GDM1 (cell line): Measurements from ENCODE around the gene COL10A1.

Experiments
- DNase-seq: peaks from one replicate; lab custom pipeline; 2025; lab: John Stamatoyannopoulos, UW

COL10A1 gene

DNA sequence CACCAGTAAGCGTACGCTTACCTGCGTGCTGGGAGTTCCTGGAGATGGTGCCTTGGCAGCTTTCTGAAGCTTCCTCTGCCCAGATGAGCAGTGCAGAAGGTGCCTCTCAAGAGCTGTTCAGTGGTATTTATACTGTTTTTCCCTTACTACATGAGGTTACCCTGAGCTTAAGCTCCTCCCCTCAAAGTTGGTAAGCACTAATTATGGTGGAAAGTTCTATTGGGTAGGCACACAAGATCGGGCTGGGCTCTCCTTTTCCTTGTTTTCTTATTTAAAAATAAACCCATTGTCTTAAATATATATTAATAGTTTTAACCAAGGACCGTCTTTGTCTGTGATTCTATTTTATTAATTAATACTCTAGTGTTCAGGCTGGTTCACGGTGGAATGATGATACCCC is at the start of gene COL10A1:
Gene COL10A1, minus strand, starts transcription at position 101 of the 400 bp plus-strand sequence. CDS start 640 bp downstream, outside the sequence.
- DNase-seq = no peak

DNA sequence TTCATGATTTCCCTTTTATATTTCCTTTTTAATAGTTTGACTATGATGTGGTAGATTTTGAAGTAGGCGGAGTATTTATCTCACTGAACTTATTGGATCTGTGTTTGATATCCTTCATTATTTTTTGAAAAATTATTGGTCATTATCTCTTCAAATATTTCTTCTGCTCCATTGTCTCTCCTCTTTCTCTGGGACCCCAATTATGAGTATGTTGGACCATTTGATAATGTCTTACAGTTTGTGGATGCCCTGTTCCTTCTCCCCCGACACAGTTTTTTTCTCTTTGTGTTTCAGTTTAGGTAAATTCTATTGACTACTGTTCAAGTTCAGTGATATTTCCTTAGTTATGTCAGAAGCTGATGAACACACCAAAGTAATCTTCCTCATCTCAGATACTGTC is 49.4 kb upstream of the COL10A1 start:
- DNase-seq = no peak

DNA sequence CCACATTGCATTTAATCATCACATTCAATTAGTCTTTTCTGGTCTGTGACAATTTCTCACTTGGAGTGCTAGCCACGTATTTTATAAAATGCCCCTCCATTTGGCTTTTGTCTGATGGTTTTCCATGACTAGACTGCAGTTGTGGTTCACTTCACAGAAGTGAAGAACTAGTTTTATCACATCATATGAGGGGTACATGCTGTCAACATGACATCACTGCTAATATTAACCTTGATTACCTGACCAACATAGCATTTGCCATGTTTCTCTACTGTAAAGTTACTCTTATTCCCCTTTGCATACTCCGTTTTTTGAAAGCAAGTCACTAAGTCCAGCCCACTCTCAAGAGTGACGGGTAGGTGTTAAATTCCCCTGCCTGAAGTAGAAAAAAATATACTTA is 48.0 kb upstream of the COL10A1 start:
- DNase-seq = no peak

DNA sequence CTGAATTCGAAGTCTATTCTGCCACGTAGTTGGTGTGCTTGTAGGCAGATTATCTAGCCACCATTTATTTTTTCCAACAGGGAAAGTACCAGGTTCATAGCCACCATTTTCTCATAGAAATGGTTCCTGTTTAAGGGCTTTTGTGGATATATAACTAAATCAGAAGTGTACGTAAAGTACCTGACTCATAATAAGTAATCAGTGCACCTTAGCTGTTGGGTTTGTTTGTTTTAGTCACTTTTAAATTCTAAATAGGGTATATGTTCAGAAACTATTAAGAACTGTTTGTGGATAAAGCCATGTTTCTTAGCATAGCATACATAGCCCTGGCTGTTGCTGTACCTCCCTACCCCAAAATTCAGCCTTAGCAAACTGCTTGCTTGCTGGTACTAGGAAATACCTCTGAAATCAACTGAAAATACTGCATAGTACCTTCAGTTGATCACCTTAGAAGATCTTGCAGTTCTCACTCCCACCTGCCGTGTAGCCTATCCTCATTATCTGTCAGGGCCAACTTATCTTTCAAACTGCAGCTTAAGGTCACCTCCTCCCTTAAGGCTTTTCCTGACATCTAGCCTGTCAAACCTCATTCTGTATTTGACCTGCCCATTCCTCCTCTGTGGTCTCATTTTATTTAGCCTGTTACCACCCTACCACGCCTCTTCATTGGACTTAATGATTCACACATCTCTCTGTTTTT is 44.6 kb upstream of the COL10A1 start:
- DNase-seq = no peak

DNA sequence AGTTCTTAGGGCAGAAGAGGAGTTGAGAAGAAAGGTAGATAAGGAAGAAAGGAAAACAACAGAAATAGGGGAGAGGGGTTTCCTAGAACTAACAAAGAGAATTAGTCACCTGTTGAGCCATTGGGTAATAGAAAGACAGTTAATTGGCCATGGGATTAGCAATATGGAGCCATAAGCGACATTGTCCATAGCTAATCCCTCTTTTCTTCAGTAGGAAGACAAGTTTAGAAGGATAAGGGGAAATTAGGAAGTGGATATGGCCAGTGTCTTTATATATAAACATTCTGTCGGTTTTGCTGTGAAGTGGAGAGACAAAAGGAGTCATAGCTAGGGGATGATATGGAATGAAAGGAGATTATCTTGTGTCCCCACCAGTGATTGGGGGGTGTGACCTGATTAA is 43.9 kb upstream of the COL10A1 start:
- DNase-seq = no peak

DNA sequence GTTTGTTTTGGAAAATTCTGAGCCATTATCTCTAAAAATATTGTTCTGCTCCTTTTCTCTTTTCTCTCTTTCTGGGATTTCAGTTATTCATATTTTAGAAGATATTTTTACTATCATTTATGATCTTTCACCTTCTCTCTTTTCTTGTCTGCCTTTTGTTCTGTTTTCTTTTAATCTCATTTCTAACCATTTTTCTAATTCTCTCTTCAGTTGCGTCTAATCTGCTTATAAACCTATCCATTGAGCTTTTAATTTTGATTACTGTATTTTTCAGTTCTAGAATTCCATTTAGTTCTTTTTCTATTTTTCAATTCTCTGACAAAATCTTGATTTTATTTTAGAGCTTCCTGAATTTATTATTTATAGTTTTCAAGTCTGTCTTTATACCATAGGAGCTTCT is 42.2 kb upstream of the COL10A1 start:
- no peak for DNase-seq

DNA sequence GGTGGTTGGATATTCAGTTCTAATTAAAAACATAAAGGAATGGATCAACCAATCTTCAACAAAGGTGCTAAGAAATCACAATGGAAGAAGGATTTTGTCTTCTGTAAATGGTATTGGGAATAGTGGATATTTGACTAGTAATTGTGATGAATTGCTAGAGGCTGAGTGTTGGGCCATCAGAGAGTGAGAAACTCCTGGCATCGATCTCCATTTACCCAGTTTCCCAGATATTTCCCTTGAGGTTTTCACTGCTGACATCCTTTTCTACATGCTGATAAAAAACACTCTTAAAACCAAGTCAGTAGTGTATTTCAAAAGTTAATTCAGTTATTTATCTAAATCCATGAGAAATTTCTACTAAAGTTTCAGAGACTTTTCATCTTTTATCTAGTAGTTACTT is 40.4 kb upstream of the COL10A1 start:
- DNase-seq = no peak

DNA sequence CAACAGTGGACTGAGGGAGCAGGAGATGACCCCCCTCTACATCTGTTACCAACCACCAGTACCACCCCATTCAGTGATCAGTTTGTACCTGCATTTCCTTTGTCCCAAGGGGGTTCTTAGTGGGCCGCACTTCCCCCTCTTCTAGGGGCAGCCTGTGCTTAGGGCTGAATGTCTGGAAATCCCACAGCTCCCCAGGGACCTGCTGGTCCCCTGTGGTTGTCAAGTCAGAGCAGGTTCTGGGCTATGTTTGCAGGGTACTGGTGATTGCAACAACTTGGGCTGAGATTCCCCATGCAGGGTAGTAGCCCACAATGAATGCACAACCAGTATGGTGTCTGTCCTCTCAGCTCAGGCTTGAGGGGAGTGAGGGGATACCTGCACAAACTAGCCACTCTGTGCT is 39.7 kb upstream of the COL10A1 start:
- no peak for DNase-seq

DNA sequence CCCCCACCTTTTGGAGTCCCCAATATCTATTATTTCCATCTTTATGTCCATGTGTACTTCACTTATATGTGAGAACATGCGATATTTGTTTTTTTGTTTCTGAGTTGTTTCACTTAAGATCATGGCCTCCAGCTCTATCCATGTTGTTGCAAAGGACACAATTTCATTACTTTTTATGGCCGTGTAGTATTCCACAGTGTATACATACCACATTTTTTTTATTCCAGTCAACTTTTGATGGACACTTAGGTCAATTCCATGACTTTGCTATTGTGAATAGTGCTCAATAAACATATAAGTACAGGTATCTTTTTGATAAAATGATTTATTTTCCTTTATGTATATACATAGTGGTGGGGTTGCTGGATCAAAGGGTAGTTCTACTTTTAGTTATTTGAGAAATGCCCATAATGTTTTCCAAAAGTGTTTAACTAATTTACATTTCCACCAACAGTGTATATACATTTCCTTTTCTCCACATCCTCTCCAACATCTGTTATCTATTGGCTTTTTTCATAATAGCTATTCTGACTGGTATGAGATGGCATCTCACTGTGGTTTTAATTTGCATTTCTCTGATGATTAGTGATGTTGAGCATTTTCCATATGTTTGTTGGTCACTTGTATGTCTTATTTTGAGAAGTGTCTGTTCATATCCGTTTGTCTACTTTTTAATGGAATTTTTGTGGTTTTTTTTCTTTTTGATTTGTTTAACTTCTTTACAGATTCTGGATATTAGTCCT is 34.0 kb upstream of the COL10A1 start:
- DNase-seq = no peak

DNA sequence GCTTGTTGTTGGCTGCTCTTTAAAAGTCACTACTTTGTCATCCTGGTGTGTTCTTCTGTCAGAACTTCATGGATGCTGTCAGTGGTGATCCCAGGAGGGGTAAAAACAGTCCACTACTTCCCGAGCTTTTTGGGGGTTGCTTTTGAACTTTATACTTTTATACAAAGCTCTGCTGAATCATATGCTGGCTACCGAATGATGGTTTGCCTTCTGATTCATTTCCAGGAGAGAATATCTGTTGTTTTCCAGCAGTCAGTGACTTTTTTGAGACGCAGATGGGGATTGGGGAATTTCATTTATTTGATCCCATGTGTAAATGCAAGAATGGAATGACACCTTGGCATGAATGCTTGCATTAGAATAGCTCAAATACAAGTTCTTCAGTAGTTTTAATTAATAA is 32.7 kb upstream of the COL10A1 start:
- no peak for DNase-seq

DNA sequence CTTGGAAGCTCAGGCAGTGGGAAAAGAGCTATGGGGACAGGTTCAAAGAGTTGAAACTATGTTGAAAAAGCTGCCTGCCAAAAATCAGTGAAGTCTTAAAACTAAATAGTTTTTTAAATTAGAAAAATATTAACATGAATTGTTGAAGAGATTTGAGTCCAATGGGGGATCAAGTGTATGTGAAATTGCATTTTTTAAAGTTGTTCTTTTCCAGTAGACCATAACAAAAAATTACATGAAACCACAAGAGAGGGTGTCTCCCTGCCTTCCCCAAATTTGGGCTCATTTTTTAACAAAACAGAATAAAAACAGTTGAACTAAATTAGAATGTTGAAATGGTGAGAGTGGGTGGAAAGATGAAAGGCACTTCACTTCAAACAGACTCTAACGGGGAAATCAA is 31.5 kb upstream of the COL10A1 start:
- no peak for DNase-seq

DNA sequence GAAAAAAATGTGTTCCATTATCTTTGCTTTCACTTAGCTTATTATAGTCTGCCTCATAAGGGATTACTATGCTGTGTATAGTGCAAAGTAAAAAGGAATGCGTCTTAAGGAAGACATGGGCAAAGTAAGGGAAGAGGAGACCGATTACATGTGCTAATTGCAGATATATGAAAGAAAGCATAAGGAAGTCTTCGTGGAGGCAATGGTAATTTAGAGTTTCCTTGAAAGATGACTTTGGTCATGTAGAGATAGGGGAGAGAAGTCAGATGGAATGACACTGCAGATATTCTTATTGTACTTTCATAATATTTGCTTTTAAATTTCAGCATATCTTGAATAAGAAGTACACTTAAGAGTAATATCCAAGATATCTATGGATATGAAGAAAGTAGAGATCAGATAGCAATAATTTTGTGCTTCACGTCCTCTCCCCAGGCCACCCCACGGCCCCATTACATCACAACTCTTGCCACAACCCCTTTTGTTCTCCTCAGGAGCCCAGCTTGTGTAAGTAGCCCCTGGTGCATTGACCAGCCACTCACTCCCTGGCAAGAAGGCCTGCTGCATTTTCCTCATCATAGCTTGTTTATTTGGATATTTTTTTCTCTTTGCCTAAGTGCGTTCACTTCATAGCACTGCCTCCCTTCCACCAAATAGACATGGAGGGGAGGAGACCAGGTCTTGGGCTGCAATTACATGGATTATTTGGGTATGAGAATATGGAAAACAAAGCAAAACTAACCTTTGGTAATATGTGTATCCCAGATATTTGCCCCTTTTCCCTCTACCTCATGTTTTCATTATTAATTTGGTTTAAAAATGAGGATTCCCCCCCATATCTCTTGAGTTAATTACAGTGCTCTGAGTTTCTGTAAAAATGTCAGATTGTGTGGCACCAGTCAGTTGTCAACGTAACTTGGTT is 30.7 kb upstream of the COL10A1 start:
- DNase-seq = no peak

DNA sequence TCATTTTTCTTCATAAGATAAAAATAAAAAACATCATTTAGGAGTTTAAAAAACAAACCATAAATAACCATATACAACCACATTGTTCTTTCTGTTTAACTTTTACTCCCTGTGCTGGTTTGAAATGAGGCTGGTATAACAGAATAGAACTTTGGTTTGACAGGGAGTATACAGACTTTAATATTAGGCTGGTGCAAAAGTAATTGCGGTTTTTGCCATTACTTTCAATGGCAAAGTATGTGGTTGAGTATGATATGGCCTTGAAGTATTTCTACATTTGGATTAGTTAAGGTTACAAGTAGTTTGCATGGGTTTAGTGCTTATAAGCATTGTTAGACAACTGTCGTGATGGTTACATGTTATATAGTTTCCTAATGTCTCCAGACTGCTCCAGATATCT is 29.0 kb upstream of the COL10A1 start:
- DNase-seq = no peak

DNA sequence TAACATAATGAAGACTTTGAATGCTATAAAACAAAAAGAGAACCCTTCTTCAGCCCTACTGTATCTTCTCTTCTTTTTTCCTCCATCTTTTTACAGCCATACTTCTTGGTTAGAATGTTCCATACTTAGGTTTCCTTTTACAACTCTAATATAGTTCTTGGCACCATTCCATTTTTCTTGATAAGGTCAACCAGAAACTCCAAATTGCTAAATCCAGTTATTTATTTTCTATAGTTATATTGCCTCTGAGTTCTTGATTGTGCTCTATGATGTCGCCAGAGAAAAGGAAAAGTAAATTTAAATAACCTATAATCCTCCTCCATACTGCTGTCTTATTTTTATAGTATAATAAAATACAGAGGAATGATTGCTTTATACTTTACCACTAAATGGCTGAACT is 26.7 kb upstream of the COL10A1 start:
- no peak for DNase-seq

DNA sequence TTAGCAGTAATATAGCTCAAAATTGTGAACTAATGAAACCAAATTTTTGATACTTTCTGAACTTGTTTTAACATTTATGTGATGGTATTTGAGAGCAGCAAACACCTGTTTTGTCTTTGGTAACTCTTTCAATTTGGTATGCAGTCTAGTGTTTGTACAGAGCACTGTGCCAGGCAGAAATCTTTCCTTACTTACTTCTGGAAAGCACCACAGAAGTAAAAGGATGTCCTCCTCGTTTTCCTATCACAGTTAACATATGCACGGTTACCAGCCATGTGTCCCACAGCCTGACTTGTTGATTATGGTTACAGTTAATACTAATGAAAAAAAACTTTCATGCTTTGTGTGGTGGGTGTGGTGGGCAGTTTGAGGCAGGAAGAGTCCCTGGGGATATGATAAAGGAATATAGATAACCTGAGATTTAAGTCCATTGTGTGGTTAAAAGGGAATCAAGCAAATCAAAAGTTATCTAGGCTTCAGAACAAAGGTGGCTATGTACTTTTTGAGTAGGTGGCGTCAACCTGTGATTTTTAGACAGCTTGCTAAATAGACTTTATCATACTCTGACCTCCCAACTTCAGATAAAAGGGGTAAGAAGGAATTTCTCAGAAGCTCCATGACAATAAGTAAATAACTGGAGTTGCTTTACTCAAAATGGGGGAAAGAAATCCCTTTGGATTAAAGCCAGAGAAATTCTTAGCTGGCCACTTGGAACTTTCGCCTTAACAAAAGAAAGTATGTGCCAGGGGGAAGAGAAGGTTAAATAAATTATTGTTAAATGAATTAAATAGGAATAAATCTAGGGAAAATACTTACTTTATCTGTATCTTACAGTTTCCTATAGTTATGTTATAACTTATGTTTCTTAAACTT is 20.1 kb upstream of the COL10A1 start:
- DNase-seq = no peak

DNA sequence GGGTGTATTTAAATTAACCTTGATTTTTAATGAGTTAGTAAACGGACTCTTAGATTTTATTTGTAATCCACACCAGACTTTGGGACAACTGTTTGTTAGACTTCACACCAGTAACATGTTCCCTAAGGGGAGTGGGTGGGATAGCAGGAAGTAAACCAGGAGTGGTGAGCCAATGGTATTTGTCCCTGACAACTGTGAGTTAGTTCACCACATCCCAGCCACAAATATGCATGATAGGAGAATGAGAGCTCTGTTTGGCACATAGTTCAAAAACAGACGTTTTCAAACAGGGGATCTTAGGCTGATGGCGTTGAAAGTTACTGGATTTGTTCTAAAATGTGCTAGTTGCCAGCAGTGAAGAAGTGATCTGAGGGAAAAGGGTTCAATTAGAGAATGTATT is 18.7 kb upstream of the COL10A1 start:
- DNase-seq = no peak

DNA sequence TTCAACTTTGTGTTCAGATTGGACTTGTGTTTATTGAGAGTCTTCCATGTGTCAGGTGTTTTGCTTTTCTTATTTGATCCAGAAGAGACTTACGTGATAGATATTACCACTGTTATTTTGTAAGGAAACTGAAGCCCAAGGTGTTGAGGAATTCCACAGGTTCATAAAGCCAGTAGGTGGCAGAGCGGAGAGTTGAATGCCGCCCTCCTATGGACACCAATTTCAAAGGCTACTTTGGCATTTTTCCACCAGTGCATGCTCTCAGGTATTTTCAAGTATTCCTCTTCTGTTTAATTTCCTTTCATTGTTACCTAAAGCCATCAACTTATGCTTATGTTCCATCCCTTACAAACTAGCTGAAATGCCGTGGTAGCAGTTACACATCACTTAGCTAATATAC is 14.0 kb upstream of the COL10A1 start:
- DNase-seq = no peak

DNA sequence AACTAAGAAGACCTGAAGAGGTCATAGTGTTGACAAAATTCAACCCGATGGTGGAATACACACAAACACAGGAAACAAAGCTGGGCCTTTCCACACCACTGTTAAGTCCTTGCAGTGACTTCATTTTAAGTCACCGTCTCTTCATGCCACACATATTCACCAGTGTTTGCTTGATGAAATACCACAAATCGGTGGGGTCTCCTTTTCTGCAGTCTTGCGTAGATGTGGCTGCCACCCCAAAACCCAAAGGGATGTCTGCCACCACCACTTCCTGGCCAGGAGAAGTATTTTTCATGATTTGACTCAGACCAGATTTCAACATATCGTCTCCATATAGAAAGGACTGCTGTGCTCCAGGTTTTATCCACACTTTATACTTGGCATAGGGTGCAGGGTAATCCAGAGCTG is 11.0 kb upstream of the COL10A1 start:
- DNase-seq = no peak

DNA sequence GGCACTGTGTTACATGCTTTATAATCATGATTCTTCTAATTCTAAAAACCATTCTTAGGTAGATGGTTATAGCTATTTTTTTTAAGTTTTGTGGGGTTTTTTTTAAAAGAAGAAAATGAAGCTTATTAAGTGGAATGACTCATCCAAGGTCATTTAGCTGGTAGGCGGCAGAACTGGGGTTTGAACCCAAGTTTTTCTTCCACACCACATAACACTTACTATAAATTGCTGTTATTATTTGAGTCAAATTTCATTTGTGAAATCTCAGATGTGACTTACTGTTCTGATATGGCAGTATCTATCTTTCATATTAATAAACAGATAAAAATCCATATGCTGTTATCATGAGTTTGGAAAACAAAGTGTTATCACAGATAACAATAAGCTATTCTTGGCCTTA is 10.4 kb upstream of the COL10A1 start:
- no peak for DNase-seq

DNA sequence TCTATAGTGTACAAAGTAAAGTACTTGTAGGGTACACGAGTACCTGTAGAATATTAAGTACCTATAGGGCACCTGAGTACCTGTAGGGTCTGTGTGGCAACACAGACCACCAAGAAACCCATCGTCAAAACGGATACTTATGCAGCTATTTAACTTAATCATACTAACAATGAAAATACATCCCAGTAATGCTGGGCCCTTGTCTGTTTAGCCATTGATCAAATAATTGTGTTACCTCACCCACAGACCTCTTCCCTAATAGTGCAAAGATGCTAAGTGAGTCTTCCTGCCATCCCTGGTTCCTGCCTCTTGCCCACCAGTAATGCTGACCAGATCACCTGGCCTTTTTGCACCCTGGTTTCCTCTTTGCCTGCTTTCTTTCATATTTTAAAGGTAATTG is 7.5 kb upstream of the COL10A1 start:
- no peak for DNase-seq

DNA sequence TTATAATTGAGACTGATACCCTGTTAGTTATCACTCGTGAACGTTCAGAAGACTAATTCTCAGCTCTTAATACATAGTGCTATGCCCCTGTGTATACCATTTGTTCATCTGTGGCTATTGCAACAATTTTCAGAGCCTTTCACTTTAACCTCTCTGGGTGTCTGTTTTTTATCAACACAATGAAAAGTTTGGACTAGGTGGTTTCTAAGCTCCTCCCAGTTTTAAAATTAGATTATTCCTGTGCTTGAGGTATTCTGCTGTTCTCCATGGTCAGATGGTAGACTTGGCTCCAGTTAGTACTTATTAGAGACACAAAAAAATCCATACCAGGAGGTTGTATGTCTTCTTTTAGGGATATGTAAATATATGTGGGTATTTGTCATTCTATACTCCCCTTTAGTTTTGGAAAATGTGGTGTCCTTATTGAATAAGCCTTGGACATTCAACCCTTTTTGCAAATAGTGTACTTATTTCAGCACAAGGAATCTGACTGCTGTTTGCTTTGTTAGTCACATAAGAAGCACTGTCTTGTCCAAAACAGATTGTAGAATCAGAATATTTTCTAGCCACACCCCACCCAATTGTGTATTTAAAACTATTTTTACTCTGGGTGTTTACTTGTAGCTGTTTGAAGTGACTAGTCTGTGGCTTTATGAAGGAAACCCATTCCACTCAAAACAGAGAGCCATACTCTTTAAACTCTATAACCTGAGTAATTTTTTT is 2.0 kb upstream of the COL10A1 start:
- DNase-seq = no peak
